ENCODE measurements around the gene SEC16B.

Gene SEC16B

DNA sequence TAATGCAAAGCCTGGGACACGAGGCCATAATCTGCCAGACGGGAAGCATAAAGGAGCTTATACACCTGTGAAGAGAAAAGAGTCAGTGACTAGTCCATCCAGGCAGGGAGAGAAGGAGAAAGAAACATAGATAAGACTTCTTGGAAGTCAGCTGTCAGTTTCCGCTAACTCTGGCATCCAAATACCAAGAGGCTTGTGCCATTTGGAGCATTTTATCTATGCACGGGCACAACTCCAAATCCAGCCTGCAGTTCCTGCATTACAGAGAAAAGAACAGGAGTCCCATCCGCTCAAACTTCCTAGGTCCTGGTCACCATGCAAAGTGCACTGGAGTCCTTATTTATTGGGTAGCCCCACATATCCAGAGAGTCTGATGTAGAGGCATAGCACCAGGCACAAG is 27.9 kb downstream of the SEC16B start:
- DNase-seq, result no peak

DNA sequence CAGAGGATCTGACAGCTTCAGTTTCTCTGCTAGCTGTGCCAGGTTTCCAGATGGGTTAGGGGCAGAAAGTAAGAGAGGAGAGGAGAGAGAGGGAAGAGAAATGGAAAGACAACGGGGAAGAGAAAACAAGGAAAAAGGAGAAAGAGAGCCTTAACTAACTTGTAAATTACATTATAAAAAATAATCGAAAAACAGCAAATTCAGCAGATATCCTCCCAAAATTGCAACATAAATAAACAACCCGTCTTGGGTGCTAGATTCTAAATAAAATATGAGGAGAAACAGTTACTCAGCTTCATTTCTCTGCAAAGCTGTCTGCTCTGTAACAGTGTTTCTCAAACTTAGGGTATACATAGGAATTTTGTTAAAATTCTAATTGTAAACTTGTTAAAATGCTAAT is 29.2 kb downstream of the SEC16B start:
- DNase-seq, result no peak

DNA sequence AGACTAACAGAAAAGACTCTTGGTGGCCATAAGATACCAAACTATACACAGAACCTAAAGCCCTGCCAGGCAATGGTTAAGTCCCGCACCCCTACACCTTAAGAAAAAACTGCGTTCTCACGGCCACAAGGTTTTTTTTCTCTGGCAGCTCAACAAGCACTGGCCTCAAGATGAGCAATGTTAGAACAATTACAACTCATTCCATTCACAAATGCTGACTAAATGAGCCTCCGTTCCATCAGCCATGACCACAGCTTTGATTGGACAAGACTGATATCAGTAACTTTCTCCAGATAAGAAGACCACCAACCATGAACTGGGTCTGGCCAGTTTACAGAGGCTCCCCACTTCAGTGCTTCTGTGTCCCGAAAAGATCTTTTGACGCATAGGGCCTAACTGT is 31.9 kb downstream of the SEC16B start:
- DNase-seq, result peak; percentile 35

DNA sequence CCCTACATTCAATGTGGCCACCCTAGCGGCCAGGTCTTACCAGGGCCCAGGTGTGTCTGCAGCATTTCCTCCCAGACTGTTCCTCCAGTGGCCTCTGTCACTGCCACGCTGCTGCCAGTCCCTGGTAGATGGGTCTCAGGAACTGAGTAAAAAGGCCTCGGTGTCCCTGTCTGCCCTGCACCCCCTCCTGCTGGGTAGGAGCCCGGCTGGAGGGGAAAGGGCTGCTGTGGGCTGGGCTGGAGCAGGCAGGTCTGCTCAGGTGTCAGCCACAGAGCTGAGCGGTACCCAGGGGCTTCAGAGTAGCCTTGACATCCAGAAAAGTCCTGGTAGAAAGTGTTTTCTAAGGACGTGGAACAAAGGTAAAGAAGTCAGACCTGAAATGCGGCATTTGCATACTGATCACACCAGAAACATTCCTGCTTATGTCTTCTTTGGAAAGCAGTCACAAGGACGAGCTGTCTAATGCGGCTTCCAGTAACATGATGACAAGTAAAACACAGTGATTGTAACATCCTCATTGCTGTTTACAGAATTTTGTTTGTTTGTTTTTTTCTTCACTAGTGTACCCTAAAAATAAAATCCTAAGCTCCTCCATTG is 32.6 kb downstream of the SEC16B start:
- no peak for DNase-seq

DNA sequence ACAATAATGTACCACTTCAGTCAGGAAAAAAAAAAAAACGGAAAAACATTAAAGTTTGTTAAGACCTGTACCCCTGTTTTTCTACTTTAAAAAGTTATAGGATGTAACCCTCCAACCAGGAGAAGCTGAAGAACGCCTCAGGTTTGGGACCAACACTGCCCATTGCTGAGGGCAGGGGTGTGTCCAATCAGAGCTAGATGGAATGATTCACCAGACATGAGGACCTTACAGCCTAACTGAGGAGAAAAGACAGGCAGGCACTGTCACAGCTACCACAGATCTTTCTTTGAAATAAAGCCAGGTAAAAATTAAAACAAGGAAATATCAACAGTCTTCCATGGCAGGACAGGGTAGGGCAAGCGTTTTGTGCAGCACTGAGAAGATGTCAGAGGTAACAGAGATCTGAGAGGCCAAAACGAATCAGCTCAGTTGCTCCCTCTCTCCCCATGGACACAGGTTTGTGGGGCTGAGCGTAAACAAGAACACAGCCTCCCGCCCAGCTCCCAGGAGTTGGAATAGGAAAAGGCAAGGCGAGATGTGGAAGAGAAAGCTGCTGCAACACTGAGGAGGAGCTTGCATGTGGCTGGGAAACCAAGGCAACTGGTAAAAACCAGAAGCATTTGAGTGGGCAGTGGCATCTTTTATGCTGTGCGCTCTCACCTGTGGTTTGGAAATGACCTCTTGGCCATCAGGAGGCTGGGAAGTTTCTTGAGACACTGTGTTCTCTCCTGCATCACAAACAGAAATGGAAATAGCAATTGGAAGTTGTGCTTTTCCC is 34.0 kb downstream of the SEC16B start:
- DNase-seq, result no peak

DNA sequence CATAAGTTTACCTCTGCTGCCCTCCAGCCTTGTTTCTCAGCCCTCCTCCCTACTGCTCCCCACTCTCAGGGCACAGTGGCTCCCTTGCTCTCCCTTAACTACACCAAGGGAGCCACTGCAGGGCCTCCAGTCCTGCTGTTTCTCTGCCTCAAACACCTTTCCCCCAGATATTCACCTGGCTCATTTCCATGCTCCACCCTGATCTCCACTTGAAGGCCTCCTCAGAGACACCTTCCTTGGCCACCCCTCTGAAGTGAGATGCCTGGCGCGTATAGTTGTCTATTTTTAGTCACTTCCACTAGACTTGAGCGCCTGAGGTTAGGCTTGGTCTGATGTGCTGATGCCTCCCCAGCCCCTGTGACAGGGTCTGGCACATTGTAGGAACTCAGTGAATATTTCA is 34.9 kb downstream of the SEC16B start:
- DNase-seq, result no peak

DNA sequence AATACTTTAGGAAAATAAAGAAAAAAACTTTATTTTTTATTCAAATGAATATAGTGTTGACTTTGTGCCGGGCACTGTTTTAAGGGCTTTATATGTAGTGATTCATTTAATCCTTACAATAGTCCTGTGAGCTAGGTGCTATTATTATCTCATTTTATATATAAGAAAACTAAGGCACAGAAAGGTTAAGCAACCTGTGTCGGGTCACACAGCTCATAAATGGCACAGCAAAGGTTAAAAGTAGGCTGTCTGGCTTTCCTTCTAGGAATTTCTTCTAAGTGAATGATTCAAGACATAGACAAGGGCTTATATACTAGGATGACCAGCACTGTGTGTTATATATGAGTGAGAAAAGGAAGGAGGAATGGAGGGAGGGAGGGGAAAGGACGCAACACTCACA is 35.4 kb downstream of the SEC16B start:
- no peak for DNase-seq

DNA sequence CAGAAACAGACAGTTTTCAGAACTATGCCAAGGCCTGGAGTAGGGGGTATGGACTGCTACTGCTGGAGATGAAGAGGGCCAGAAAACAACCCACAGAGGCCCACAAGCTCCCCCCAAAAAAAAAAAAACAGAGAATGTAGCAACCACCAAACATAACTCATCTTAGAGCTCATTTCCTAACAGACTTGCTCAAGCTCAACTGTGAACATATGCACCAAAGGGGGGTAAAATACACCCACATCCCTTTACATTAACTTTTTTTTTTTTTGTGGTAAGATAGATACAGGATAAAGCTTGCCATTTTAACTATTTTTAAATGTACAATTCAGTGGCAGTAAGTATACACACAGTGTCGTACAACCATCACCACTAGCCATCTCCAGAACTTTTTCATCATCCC is 36.0 kb downstream of the SEC16B start:
- no peak for DNase-seq

DNA sequence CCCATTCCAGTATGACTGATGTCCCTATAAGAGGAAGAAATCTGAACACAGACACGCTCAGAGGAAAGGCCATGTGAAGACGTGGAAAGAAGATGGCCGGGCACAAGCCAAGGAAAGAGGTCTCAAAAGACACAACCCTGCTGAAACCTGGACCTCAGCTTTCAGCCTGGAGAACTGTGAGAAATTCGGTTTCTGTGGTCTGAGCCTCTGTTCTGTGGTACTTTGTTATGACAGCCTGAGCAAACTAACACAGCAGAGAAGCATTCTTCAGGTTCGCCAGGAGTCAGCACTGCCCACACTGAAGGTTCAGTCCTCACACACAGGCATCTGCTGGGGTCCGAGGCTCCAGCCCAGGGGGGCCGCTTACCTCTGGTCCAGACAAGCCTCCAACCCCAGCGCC is 37.7 kb downstream of the SEC16B start:
- no peak for DNase-seq

DNA sequence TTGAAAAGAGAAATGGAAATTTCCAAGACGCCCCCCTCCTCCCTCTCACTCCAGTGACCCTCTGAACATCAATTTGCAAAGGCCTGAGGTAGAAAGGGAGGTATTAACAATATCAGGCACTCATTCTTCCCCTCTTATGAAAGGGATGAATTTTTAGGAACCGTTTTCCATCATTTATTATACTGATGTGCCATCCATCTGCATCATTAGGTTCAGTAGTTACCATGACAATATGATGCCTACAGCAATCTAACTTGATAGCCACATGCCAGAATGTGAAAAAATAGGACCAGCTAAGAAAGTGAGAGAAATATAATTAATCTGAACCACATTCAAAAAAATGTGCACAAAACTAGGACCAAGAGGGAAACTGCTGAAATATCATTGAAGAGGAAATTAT is 40.9 kb downstream of the SEC16B start:
- DNase-seq, result no peak

DNA sequence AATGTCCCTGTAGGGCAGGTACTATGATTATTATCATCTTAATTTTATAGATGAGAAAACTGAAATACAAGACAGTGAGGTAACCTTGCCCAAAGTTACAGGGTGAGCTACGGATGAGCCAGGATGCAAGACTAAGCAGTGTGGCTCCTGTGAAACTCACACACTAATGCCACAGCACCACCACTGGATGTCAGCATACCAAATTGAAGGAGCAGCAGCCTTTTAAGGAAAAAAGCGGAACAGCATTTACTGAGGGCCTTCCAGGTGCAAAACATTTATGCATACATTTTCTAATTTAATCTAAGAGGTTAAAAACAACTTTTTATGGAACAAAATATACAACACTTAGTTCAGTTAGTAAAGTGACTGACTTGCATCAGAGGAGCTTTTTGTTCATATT is 41.7 kb downstream of the SEC16B start:
- peak; percentile 13 for DNase-seq

DNA sequence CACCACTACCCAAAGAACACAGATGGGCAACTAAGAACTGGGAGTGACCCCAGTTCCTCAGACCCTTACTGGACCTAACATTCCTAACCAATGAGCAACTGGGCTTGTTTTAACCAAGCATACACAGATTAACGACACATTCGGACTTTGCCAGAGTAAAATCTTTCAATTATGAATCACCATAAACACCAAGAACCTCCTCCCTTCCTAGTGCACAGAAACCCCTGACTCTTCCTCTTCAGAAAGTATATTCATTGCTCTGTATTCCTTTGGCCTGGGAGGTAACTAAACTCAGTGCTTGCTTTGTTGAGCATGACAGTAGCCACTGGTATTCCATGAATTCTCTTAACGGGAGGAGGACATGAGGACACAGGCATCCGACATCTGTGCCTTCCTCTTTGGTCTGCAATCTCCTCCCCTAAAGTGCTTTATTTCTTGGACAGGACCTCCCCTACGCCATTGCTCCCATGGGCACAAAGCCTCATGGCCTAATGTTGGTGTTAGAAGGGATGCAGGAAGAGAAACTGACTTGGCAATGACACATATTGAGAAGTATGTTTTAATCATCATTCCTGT is 42.7 kb downstream of the SEC16B start:
- DNase-seq, result peak; percentile 77

DNA sequence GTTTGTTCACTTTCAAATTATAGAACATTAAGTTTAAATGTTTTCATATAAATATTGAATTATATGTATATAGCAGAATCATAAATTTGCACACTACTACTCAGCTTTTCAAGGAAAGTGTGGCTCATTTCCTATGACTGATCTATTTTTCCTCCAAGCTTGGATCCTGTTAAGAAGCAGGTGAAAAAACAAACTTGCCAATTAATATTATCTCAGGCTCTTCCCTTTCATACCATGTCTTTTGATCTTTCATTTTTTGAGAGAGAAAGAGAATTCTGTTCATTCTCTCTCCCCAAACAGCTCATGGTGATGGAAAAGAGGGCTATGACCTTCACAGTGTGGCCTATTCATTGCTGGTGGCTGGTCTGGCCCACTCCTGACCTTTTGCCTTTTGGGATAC is 43.7 kb downstream of the SEC16B start:
- DNase-seq, result no peak

DNA sequence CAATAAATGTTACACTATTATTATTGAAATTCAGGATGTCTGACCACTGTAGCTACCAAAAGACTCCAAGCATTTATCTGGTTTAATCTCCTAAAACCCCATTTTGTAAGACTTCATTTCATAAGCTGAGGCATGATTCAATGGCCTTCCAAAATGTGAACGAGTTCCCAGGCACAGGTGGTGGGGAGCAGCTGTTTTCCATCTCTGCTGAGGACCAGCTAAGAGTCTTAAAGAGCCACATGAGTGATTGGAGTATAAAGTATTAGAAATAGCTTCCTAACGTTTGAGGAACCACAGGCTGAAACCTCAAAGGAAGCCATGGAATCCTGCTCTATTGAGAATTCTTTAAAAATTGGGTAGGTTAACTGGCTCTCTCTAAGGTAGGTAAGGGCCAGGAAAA is 44.9 kb downstream of the SEC16B start:
- DNase-seq, result no peak

DNA sequence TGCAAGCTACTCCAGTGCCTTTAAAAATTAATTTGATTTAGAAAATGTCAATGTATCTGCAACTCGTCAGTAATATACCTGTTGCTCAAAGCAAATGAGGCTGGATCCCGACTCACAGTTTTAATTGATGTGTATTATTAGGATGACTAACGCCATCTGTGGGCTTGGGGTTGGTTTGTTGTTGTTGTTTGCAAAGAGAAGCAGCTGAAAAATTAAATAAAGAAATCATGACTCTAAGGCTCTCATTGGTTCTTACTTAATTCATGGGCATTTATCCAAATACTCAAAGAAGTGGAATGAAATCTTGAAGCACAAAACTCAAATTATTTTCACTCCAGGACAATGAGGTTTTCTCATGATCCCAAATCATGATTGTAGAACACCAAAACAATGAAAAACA is 46.4 kb downstream of the SEC16B start:
- no peak for DNase-seq

DNA sequence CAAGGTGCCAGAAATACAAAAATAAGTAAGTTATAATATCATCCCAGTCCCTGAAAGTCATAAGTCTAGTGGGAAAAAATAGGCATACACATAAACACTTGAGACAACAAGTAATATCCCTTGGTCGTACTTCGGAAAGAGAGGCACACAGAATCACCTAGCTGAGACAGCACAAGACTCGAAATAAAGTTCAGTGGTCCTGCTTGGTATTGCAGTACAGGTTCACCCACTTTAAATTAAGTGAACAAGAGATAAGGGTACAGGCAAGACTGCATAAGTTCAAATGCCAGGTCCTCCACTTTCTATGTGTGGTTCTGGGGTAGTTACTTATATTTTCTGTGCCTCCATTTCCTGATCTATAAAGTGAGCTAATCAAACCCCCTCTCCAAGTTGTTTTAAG is 47.6 kb downstream of the SEC16B start:
- no peak for DNase-seq

DNA sequence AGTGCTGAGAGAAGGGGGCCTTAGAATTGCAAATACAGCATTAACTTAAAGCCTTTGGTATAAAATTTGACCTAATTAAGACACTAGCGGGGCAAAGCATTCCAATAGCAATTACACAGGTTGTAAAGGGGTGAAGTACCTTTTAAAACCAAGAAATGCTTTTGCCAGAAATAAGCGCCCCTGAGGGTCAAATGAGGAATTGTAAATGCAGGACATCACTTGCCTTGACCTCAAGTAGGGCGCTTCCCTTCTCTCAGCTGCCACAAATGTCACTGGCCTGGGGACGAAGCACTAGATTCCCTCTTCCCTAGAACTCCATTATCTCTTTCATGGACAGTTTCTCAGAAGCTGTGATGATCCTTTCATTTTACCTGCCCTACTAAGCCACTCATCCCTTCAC is 48.3 kb downstream of the SEC16B start:
- no peak for DNase-seq

DNA sequence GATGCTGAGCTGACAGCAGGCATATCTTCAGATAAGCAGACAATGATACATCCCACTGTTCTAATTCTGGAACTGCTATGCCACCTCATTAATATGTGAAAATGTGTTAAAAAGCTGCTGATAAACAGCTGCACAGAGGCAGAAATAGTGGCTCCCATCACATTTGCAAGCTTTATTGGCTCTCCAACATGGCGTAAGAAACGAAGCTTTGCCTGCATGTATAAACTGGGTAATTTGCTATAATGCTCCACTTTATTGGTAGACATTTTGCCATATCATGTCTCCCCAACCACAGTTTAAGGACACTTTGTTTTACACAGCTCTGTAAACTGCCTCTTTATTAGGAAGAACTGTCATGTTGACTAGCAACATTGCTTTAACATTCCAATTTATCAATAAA is 49.8 kb downstream of the SEC16B start:
- no peak for DNase-seq

DNA sequence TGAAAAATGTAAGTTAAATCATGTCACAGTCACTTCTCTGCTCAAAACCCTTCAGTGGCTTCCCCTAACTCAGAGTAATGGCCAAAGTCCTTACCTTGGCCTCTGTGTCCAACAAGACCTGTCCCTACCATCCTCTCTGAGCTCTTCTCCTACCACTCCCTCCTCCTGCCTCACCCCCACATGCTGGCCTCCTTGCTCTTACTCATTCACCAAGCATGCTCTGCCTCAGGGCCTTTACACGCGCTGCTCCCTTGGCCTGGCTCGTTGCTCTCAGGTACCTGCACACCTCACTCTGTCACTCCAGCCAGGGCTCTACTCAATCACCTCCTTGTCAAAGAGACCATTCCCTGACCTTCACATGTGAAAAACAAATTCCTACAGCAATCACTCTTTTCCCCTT is 54.2 kb downstream of the SEC16B start:
- DNase-seq, result no peak

DNA sequence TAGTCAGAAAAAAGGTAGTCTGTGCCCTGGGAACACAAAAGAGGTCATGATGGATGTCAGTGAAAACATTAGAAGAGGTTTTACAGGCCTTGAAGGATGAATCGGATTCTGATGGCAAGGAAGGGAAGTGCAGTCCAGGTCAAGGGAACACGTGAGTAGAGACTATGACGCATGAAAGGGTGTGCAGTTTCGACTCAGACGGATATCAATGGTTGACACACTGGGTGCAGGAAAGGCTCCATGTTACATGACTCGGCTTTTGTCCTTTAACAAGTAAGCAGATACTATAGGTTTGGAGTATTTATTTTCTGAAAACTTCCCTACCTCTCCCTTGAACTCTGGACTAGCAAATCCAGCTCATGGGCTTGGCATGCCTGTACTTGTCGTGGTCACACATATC is 55.3 kb downstream of the SEC16B start:
- no peak for DNase-seq

DNA sequence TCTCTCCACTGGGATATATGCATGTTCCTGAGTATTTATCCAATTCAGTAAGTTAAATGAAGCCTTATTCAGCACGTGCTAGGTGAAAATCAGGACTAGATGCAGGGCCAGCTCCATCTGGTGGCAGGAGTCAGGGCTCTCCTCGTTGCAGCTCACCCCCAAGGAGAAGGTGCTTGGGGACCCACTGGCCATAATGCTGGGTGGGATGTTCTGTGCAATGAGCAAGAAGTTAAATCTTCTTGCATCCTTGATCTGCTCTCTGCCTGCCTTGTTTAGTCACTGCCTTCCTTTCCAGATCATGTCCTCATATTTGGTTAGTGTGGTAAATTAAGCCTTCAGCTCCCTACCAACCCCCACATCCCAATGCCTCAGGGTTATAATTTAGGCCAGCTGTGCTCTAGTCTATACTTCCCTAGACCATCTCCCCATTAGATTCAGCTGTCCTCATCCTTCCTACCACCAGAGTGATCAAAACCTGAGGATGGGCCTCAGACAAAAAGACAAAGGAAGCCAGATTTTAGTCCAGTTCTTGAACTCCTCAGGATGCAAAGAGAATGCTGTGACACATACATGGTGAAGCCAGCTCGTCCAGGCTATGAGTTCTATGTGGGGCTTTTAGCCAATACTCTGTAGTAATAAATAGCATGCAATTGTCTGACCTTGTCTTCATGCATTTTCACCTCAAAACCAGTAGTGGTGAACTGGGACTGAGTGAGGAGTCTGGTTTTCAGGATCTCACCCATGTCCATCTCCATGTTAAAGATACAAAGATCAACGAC is 55.9 kb downstream of the SEC16B start:
- peak; percentile 45 for DNase-seq

DNA sequence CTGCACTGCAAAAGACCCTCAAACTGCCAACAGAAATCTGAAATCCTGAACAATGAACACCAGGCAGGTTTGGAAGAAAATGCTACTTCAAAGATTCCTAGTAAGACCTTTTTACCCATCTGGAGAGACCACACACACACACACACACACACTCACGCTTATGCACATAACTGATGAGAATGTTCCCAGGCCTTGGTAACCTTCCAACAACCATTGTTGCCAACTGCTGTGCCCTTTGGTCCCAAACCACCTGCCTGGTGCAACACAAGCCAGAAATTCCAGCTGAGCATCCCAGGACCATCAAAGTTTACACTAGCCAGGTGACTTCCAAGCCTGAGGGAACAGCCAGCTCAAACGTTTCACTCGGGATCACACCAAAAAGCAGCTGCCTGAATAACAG is 56.9 kb downstream of the SEC16B start:
- no peak for DNase-seq

DNA sequence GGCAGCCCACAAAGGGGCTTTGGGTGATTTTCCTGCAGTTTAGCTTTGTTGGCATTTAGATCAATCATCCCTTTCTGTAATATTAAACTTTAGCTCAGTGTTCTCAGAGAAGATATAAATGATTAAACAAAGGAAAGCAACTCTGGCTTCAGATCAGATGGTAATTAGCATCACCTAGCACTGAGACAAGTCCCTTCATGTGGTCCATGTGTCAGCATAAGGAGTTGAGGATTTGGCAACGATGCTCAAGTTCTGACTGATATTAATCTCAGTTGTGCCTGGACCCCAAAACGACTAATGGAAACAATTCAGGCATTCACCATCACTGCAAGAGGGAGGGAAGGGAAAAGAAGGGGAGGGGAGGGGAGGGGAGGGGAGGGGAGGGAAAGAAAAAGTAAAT is 60.4 kb downstream of the SEC16B start:
- no peak for DNase-seq

DNA sequence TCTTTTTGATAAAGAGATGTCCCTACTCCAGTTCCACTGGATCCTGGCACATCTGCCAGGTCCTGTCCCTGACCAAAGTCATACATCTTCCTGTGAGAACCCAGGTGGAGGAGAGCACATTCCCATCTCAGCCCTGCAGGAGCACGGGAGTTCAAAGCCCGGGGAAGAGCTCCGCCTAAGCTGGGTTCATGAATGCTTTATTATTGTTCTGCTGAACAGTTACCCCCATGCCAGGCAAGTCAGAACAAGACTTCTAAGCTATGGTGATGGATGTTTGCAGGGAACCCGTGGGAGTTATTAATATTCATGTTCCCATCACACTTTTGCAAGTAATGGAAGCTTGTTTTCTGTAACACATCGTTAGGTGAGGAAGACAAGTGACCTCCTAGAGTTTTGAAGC is 62.9 kb downstream of the SEC16B start:
- no peak for DNase-seq

Measured in fibroblast of skin of scalp (primary cell).